A549 (cell line): ENCODE results near the gene CCDC30. TPM values are rescaled to one million over a fixed set of nuclear protein-coding genes. Genes with fewer than 3 reads are reported as not detected.

Experiments used
- ATAC-seq, 2 experiments: fragments of 200-7000 bp in 1 of 2; fragments of >200 bp in 1 of 2; cut with Nextera tagmentation in 1 of 2; cut with Tn5 transposase in 1 of 2; 3 replicates each; pipeline versions ENCODE4 v1.8.0 to v1.9.1; 2018 to 2020; ENCODE audit warnings: mild to moderate bottlenecking in 1 of 2, moderate library complexity in 1 of 2
- CTCF ChIA-PET: fragments of 300-600 bp; sonication (Branson Sonifier 250); formaldehyde crosslinking; extraction: SDS; loops from one replicate; lab custom pipeline; 2021; ENCODE audit warnings: antibody characterized with exemption, inconsistent platforms; lab: Yijun Ruan, JAX
- POLR2A ChIA-PET: fragments of 350-600 bp; formaldehyde crosslinking; extraction: SDS; loops from one replicate; lab custom pipeline; 2021; ENCODE audit warnings: antibody characterized with exemption, inconsistent platforms; lab: Yijun Ruan, JAX
- DNase-seq, 2 experiments: peaks; one replicate each; pipeline versions ENCODE4 v3.0.0 to v3.0.0-alpha.2; 2011 to 2016; ENCODE audit warnings: low read depth in 1 of 2, low spot score in 1 of 2
- FAIRE-seq: peaks from 2 replicates; lab custom pipeline; 2011; peaks lifted over from hg19 to GRCh38; lab: Jason Lieb, UNC
- H3K27ac ChIP-seq, 2 experiments: fragments of >200 bp; sonication (Bioruptor Twin); formaldehyde crosslinking; 3 replicates each; pipeline ENCODE4 v1.5.1; 2016 to 2017
- H3K4me1 ChIP-seq: fragments of >200 bp; sonication (Bioruptor Twin); formaldehyde crosslinking; 3 replicates; pipeline ENCODE4 v1.6.1; 2016
- H3K4me2 ChIP-seq: fragments of >200 bp; sonication (Bioruptor Twin); formaldehyde crosslinking; 3 replicates; pipeline ENCODE4 v1.6.1; 2016
- H3K4me3 ChIP-seq: fragments of >200 bp; sonication (Bioruptor Twin); formaldehyde crosslinking; 3 replicates; pipeline ENCODE4 v1.5.1; 2016
- H3K9me3 ChIP-seq: fragments of >200 bp; sonication (Bioruptor Twin); formaldehyde crosslinking; 3 replicates; pipeline ENCODE4 v1.6.1; 2016
- ATOH8 ChIP-seq: fragments of 250-450 bp; sonication (Bioruptor Pico); IDR thresholded peaks from 2 replicates; pipeline ENCODE4 v1.5.0; 2020; ENCODE audit warnings: low read depth, mild to moderate bottlenecking, moderate library complexity
- BCL3 ChIP-seq: fragments of >200 bp; sonication (Bioruptor Twin); formaldehyde crosslinking; IDR thresholded peaks from 3 replicates; pipeline ENCODE4 v1.6.1; 2016
- BHLHE40 ChIP-seq: IDR thresholded peaks from 2 replicates; pipeline ENCODE4 v1.6.1; 2012; ENCODE audit warnings: low read depth, low read length, inconsistent platforms
- CEBPB ChIP-seq, 2 experiments: fragments of >200 bp in 1 of 2; sonication (Bioruptor Twin) in 1 of 2; formaldehyde crosslinking in 1 of 2; IDR thresholded peaks; 2 replicates each; pipeline ENCODE4 v1.6.1; 2012 to 2016
- CHD4 ChIP-seq: fragments of 200-600 bp; sonication (generic); IDR thresholded peaks from 2 replicates; pipeline ENCODE4 v1.6.1; 2016; ENCODE audit warnings: antibody characterized with exemption, mild to moderate bottlenecking, borderline replicate concordance
- E2F6 ChIP-seq: IDR thresholded peaks from 2 replicates; pipeline ENCODE4 v1.6.1; 2012; ENCODE audit warnings: low read depth, borderline replicate concordance
- EHF ChIP-seq: fragments of 250-450 bp; sonication (Bioruptor Pico); IDR thresholded peaks from 2 replicates; pipeline ENCODE4 v1.5.0; 2020; ENCODE audit warnings: mild to moderate bottlenecking
- EP300 ChIP-seq, 2 experiments: fragments of >200 bp; sonication (Bioruptor Twin); formaldehyde crosslinking; IDR thresholded peaks; 2 replicates in 1 of 2; 3 replicates in 1 of 2; pipeline ENCODE4 v1.6.1; 2016 to 2017
- ESRRA ChIP-seq: fragments of 150-350 bp; IDR thresholded peaks from 2 replicates; pipeline ENCODE4 v1.6.1; 2014; ENCODE audit warnings: mild to moderate bottlenecking, low read length, borderline replicate concordance
- FOSB ChIP-seq: fragments of 250-450 bp; sonication (Bioruptor Pico); IDR thresholded peaks from 2 replicates; pipeline ENCODE4 v1.5.0; 2020; ENCODE audit warnings: mild to moderate bottlenecking, moderate library complexity
- FOXS1 ChIP-seq: fragments of 250-450 bp; sonication (Bioruptor Pico); IDR thresholded peaks from 2 replicates; pipeline ENCODE4 v1.5.0; 2020; ENCODE audit warnings: mild to moderate bottlenecking, moderate library complexity
- HEYL ChIP-seq: fragments of 250-450 bp; sonication (Bioruptor Pico); IDR thresholded peaks from 2 replicates; pipeline ENCODE4 v1.8.0; 2021; ENCODE audit warnings: mild to moderate bottlenecking, moderate library complexity
- HOXA7 ChIP-seq: fragments of 250-450 bp; sonication (Bioruptor Pico); IDR thresholded peaks from 2 replicates; pipeline ENCODE4 v1.5.0; 2020; ENCODE audit warnings: mild to moderate bottlenecking, moderate library complexity
- HOXB13 ChIP-seq: fragments of 250-450 bp; sonication (Bioruptor Pico); IDR thresholded peaks from 2 replicates; pipeline ENCODE4 v1.5.0; 2020; ENCODE audit warnings: low read depth, mild to moderate bottlenecking, moderate library complexity
- JUN ChIP-seq, 2 experiments: fragments of >200 bp; sonication (Bioruptor Twin); formaldehyde crosslinking; IDR thresholded peaks; 2 replicates in 1 of 2; 3 replicates in 1 of 2; pipeline ENCODE4 v1.6.1; 2016 to 2017
- KDM5A ChIP-seq: fragments of 200-600 bp; sonication (generic); IDR thresholded peaks from 2 replicates; pipeline ENCODE4 v1.6.1; 2016; ENCODE audit warnings: antibody characterized with exemption, mild to moderate bottlenecking
- MAX ChIP-seq: IDR thresholded peaks from 2 replicates; pipeline ENCODE4 v1.6.1; 2012
- MYC ChIP-seq: IDR thresholded peaks from 2 replicates; pipeline ENCODE4 v1.6.1; 2012; ENCODE audit warnings: mild to moderate bottlenecking, inconsistent platforms, low read length, improper control_type of control experiment, borderline replicate concordance
- NPAS2 ChIP-seq: fragments of 250-450 bp; sonication (Bioruptor Pico); IDR thresholded peaks from 2 replicates; pipeline ENCODE4 v1.8.0; 2022; ENCODE audit warnings: mild to moderate bottlenecking, moderate library complexity, borderline replicate concordance
- NR3C1 ChIP-seq: fragments of >200 bp; sonication (Bioruptor Twin); formaldehyde crosslinking; IDR thresholded peaks from 3 replicates; pipeline ENCODE4 v1.6.1; 2017
- PHF8 ChIP-seq: fragments of 200-600 bp; sonication (generic); IDR thresholded peaks from 2 replicates; pipeline ENCODE4 v1.6.1; 2016; ENCODE audit warnings: low read depth, mild to moderate bottlenecking, antibody characterized with exemption, moderate library complexity, borderline replicate concordance
- POLR2A ChIP-seq: IDR thresholded peaks from 2 replicates; pipeline ENCODE4 v1.6.1; 2012; ENCODE audit warnings: mild to moderate bottlenecking, low read length
- POLR2AphosphoS2 ChIP-seq: conservative IDR thresholded peaks from 2 replicates; pipeline ENCODE4 v1.6.1; 2012; ENCODE audit warnings: low read length, improper control_type of control experiment, inconsistent platforms
- RAD21 ChIP-seq, 2 experiments: fragments of >200 bp in 1 of 2; sonication (Bioruptor Twin) in 1 of 2; formaldehyde crosslinking in 1 of 2; IDR thresholded peaks in 1 of 2; conservative IDR thresholded peaks in 1 of 2; 2 replicates in 1 of 2; 3 replicates in 1 of 2; pipeline ENCODE4 v1.6.1; 2012 to 2018; ENCODE audit warnings: inconsistent platforms in 1 of 2
- RARB ChIP-seq: fragments of 250-450 bp; sonication (Bioruptor Pico); IDR thresholded peaks from 2 replicates; pipeline ENCODE4 v1.8.0; 2021; ENCODE audit warnings: mild to moderate bottlenecking, moderate library complexity
- RCOR1 ChIP-seq: fragments of 150-350 bp; IDR thresholded peaks from 2 replicates; pipeline ENCODE4 v1.6.1; 2014; ENCODE audit warnings: antibody characterized with exemption, low read length, low read depth
- USF2 ChIP-seq: fragments of 450-650 bp; IDR thresholded peaks from 2 replicates; pipeline ENCODE4 v1.6.1; 2014; ENCODE audit warnings: antibody characterized with exemption
- ZFP36 ChIP-seq: fragments of 450-650 bp; IDR thresholded peaks from 2 replicates; pipeline ENCODE4 v1.6.1; 2014; ENCODE audit warnings: borderline replicate concordance; ENCODE audit not compliant: partially characterized antibody
- ZNF302 ChIP-seq: fragments of 250-450 bp; sonication (Bioruptor Pico); IDR thresholded peaks from 2 replicates; pipeline ENCODE4 v1.9.0; 2021; ENCODE audit warnings: inconsistent platforms, mild to moderate bottlenecking, moderate library complexity
- WGBS: methylation state at CpG from one replicate; pipeline ENCODE4 v1.1.6; 2017; ENCODE audit errors: missing lambda C conversion rate; 5-methylcytosine and 5-hydroxymethylcytosine counted together
- polyA plus RNA-seq, 4 experiments: library from polyadenylated mRNA; depleted of rRNA in 3 of 4; stranded (reverse); fragments of >200 nt; fragmentation: RNase III in 1 of 4; extraction: RNeasy Plus Mini Kit Qiagen cat#74134 plus additional on column Dnase treatment in 1 of 4; gene quantifications; 2 replicates in 3 of 4; 3 replicates in 1 of 4; pipeline ENCODE4 v1.2.3, GENCODE V29; 2011 to 2017
- TF ChIP-seq, protein P1 (sequence below): fragments of 200-600 bp; sonication (generic); IDR thresholded peaks from 2 replicates; pipeline ENCODE4 v1.6.1; 2016; ENCODE audit warnings: antibody characterized with exemption, mild to moderate bottlenecking, moderate library complexity
- TF ChIP-seq, protein P2 (sequence below): fragments of >200 bp; sonication (Bioruptor Twin); formaldehyde crosslinking; IDR thresholded peaks from 2 replicates; pipeline ENCODE4 v1.6.1; 2016

The CCDC30 gene
- polyA plus RNA-seq, 2 of the 4 experiments (the other 2 are of a cell fraction) = 0.75 to 1.6 TPM

DNA sequence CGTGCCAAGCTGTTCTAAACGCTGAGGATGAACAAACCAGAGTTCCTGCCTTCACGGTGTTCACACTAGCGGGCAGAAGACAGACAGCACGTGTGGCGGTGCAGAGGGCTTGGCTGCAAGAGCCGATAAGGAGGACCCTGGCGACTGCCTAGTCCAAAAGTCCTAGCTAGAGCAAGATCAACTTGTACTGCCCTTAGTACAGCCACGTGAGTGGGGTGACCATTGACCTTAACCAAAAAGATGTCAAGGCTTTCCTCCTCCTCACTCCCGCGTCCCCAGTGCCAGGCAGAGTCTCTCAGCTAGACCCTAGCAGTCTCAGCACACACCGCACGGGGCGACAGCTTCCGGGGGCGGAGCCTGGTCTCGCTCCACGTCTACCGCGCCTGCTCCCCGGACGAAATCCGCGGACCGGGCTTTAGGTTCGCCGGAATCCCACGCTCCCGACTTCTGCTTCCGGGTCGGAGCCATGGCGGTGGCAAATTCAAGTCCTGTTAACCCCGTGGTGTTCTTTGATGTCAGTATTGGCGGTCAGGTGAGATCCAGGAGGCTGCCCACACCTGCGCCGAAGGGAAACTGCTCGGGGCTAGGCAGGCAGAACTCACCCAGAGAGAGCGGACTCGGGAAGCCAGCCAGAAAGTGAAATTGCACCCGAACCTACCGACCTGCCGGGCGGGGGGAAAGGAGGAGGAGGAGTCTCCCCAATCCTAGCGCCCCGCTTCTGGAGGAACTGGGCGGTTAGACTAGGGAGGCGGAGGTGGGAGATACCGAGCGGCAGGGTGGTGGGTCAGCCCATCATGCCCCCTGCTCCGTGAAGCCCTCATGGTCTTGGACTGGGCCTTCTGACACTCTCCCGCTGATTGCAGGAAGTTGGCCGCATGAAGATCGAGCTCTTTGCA lies 195.1 kb downstream of the CCDC30 start, which contains the start of gene PPIH:
Gene PPIH (plus strand): TSS at position 443 of the 896 bp plus-strand sequence. CDS start 24 bp downstream, at position 467.
- H3K9me3 ChIP-seq = no peaks in the 10 kb centered on the region
- peaks cover 8% of the 10 kb centered on the region; the same call in 1 of the 3 replicates for H3K4me1 ChIP-seq
- ATAC-seq (peak; percentile 100), FAIRE-seq (no peak), DNase-seq (peak; percentile 82 to 90)
- H3K4me3 ChIP-seq = peak within 1 kb of the TSS; percentile 75
- H3K4me2 ChIP-seq = peak within 1 kb of the TSS; percentile 83
- peak within 1 kb of the TSS; percentile 83 to 96 for H3K27ac ChIP-seq
- ChIA-PET CTCF (no interaction called here), POLR2A (interaction anchor here (0.5 to 1.4 kb wide), 7 partner anchors 8 to 1611 kb away, joined by 3 to 18 read pairs (median 3); partner anchors contain the start of genes C1orf50, P3H1 and YBX1)
- WGBS = 0% methylated on average over 24 of the region's 53 CpGs
- TF ChIP-seq HOXA7 (CRISPR knock-in tag) (no peak), CEBPB (IDR thresholded peaks at IDR 0.05) (no peak), ZFP36 (no peak), NR3C1 (no peak), BHLHE40 (no peak; the same call in 1 of the 2 replicates), RARB (CRISPR knock-in tag) (no peak), ATOH8 (peak; percentile 9; the same call in 1 of the 2 replicates), EHF (CRISPR knock-in tag) (no peak), JUN (IDR thresholded peaks at IDR 0.05) (peak in 1 of 2 experiments; percentile 36; a peak in 3 of 5 replicates), NPAS2 (0 out of 2 replicates have a peak, but pooled peaks have one; percentile 4), MYC (0 out of 2 replicates have a peak, but pooled peaks have one; percentile 40), HOXB13 (CRISPR knock-in tag) (no peak; the same call in 1 of the 2 replicates), POLR2A (peak; percentile 87), E2F6 (peak; percentile 89), HEYL (CRISPR knock-in tag) (no peak), ESRRA (no peak), PHF8 (peak; percentile 70; the same call in 1 of the 2 replicates), FOSB (CRISPR knock-in tag) (no peak), CHD4 (no peak), BCL3 (peak; percentile 88; the same call in 1 of the 3 replicates), KDM5A (peak; percentile 79), EP300 (IDR thresholded peaks at IDR 0.05) (no peak), RAD21 (conservative IDR thresholded peaks at IDR 0.05 in 1 of 2, IDR thresholded peaks at IDR 0.05 in 1 of 2) (no peak), FOXS1 (CRISPR knock-in tag) (no peak), USF2 (peak; percentile 46), POLR2AphosphoS2 (no peak), MAX (peak; percentile 90), ZNF302 (no peak), RCOR1 (no peak)
- TF ChIP-seq, protein P1, sequence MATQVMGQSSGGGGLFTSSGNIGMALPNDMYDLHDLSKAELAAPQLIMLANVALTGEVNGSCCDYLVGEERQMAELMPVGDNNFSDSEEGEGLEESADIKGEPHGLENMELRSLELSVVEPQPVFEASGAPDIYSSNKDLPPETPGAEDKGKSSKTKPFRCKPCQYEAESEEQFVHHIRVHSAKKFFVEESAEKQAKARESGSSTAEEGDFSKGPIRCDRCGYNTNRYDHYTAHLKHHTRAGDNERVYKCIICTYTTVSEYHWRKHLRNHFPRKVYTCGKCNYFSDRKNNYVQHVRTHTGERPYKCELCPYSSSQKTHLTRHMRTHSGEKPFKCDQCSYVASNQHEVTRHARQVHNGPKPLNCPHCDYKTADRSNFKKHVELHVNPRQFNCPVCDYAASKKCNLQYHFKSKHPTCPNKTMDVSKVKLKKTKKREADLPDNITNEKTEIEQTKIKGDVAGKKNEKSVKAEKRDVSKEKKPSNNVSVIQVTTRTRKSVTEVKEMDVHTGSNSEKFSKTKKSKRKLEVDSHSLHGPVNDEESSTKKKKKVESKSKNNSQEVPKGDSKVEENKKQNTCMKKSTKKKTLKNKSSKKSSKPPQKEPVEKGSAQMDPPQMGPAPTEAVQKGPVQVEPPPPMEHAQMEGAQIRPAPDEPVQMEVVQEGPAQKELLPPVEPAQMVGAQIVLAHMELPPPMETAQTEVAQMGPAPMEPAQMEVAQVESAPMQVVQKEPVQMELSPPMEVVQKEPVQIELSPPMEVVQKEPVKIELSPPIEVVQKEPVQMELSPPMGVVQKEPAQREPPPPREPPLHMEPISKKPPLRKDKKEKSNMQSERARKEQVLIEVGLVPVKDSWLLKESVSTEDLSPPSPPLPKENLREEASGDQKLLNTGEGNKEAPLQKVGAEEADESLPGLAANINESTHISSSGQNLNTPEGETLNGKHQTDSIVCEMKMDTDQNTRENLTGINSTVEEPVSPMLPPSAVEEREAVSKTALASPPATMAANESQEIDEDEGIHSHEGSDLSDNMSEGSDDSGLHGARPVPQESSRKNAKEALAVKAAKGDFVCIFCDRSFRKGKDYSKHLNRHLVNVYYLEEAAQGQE = no peak
- TF ChIP-seq, protein P2, sequence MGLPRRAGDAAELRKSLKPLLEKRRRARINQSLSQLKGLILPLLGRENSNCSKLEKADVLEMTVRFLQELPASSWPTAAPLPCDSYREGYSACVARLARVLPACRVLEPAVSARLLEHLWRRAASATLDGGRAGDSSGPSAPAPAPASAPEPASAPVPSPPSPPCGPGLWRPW = no peak
